Endodermal cell (in vitro differentiated cells): ENCODE measurements around the gene ZC3H4. TPM values are rescaled to one million over a fixed set of nuclear protein-coding genes. Genes with fewer than 3 reads are reported as not detected.

Experiments
- DNase-seq: peaks from one replicate; pipeline ENCODE4 v3.0.0-alpha.2; 2017
- H3K27ac ChIP-seq: 2 replicates; pipeline ENCODE4 v1.5.1; 2013; ENCODE audit warnings: mild to moderate bottlenecking, low read depth, low read length, moderate library complexity
- H3K27me3 ChIP-seq: 2 replicates; pipeline ENCODE4 v1.6.1; 2013; ENCODE audit warnings: mild to moderate bottlenecking, low read length, moderate library complexity; ENCODE audit not compliant: insufficient read depth, control insufficient read depth, poor library complexity, severe bottlenecking
- H3K36me3 ChIP-seq: 2 replicates; pipeline ENCODE4 v1.7.0; 2013; ENCODE audit warnings: mild to moderate bottlenecking, low read length, moderate library complexity; ENCODE audit not compliant: control insufficient read depth, insufficient read depth
- H3K4me1 ChIP-seq: one replicate; pipeline ENCODE4 v1.7.0; 2013; ENCODE audit warnings: low read length; ENCODE audit not compliant: control insufficient read depth, insufficient read depth
- H3K4me3 ChIP-seq: 2 replicates; pipeline ENCODE4 v1.5.1; 2013; ENCODE audit warnings: mild to moderate bottlenecking, low read length, moderate library complexity
- H3K9ac ChIP-seq: 2 replicates; pipeline ENCODE4 v1.6.1; 2013; ENCODE audit warnings: mild to moderate bottlenecking, low read length, moderate library complexity; ENCODE audit not compliant: poor library complexity, severe bottlenecking; ENCODE audit errors: extremely low read depth
- H3K9me3 ChIP-seq: 2 replicates; pipeline ENCODE4 v1.6.1; 2013; ENCODE audit warnings: mild to moderate bottlenecking, low read length, moderate library complexity; ENCODE audit not compliant: control insufficient read depth
- H3K27ac Mint-ChIP-seq: 2 replicates; pipeline ENCODE4 v1.8.0; 2020; ENCODE audit warnings: mixed read lengths
- H3K27me3 Mint-ChIP-seq: 2 replicates; pipeline ENCODE4 v1.8.0; 2021; ENCODE audit warnings: mild to moderate bottlenecking, mixed read lengths; ENCODE audit not compliant: insufficient read depth
- H3K36me3 Mint-ChIP-seq: 2 replicates; pipeline ENCODE4 v1.8.0; 2020; ENCODE audit warnings: low read depth, mixed read lengths
- H3K4me1 Mint-ChIP-seq: 2 replicates; pipeline ENCODE4 v1.8.0; 2020; ENCODE audit warnings: mixed read lengths
- H3K4me3 Mint-ChIP-seq: 2 replicates; pipeline ENCODE4 v1.8.0; 2020; ENCODE audit warnings: mild to moderate bottlenecking, moderate library complexity, mixed read lengths
- H3K9me3 Mint-ChIP-seq: 2 replicates; pipeline ENCODE4 v1.8.0; 2020; ENCODE audit warnings: mild to moderate bottlenecking, mixed read lengths
- WGBS, 2 experiments: methylation state at CpG; one replicate each; pipeline versions ENCODE4 v1.1.5 to v1.1.7; 2013; ENCODE audit warnings: missing lambda C conversion rate in 2 of 2, mixed read lengths in 1 of 2; ENCODE audit not compliant: insufficient coverage in 1 of 2, insufficient read length in 1 of 2; 5-methylcytosine and 5-hydroxymethylcytosine counted together
- long read RNA-seq, 4 experiments: library from polyadenylated mRNA in 2 of 4; library from RNA in 1 of 4; library from capped mRNA in 1 of 4; stranded (forward) in 3 of 4; unstranded in 1 of 4; transcript quantifications; one replicate each; pipeline ENCODE4 v2.0.0, GENCODE V29; 2020 to 2021; ENCODE audit warnings: inconsistent platforms in 1 of 4
- polyA plus RNA-seq, 2 experiments: library from polyadenylated mRNA; stranded (reverse); fragments of 50-300 nt; gene quantifications; one replicate each; pipeline ENCODE4 v1.2.3, GENCODE V29; 2013
- total RNA-seq, 2 donors: library from RNA; stranded (reverse); fragmentation: NEBNext Ultra II Directional in 1 of 2; extraction: Animal tissue kit (Norgen Biotek cat#: 25700) in 1 of 2; gene quantifications; 2 replicates in 1 of 2; 3 replicates in 1 of 2; pipeline ENCODE4 v1.2.1, GENCODE V29; 2021
- TF ChIP-seq, protein P1 (sequence below): fragments of 200-600 bp; sonication (generic); conservative IDR thresholded peaks from 2 replicates; pipeline ENCODE4 v1.5.0; 2021; ENCODE audit warnings: antibody characterized with exemption, mild to moderate bottlenecking

Gene ZC3H4
- total RNA-seq = 10 to 100 TPM; 64.9 to 82.5 TPM
- polyA plus RNA-seq (2013, experiment 1 of 2) = 23.7 TPM
- polyA plus RNA-seq (2013, experiment 2 of 2) = 23.5 TPM
- long read RNA-seq, experiment 1, partial matches to known transcripts = 0 of 5 reads
- long read RNA-seq, experiment 1, other reads (novel, unspliced or antisense) = 5 of 5 reads
- long read RNA-seq, experiment 2, partial matches to known transcripts = 2 of 17 reads
- long read RNA-seq, experiment 2, other reads (novel, unspliced or antisense) = 15 of 17 reads
- long read RNA-seq, experiment 3, partial matches to known transcripts = 1 of 27 reads
- long read RNA-seq, experiment 3, other reads (novel, unspliced or antisense) = 26 of 27 reads
- long read RNA-seq, experiment 4 = 0 reads

DNA sequence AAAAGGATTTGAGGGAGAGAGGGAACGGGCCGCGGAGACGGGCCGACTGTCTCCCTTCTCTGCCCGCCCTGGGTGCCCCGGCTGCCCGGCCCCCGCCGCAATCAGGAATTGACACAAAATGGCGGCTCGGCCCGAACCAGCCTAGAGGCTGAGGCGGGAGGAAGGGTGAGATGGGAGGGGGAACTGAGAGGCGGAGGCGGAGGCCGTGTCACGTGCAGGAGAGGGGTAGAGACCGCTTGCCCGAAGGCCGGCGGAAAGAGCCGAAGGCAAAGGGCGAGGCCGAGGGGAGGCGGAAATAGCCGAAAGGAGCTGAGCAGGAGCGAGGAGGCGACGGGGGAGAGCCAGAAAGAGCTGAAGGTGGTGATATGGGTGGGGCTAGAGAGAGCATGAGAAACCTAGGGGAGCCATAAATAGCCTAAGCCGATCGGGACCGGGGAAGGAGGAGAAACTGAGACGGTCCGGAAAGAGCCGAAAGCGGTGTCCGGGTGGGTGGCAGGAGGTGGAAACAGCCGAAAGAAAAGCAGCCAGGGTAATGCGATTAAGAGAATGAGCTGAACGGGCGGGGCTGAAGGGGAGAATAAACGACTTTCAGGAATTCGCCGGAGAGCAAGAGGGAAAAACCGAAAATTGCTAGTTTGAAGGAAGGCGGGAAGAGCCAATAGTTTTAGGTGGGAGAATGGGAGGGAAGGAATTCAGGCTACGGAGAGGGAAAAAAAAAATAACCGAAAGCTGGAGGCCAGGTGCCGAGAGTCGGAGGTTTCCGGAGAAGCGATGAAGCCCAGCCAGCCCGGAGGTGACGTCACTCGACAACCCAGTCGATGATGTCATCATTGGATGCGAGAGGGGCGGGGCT is at the start of gene ZC3H4:
ZC3H4 (minus strand) TSS at position 780 of the 853 bp plus-strand sequence. CDS start 1,192 bp downstream, outside the sequence.
- TF ChIP-seq, protein P1, sequence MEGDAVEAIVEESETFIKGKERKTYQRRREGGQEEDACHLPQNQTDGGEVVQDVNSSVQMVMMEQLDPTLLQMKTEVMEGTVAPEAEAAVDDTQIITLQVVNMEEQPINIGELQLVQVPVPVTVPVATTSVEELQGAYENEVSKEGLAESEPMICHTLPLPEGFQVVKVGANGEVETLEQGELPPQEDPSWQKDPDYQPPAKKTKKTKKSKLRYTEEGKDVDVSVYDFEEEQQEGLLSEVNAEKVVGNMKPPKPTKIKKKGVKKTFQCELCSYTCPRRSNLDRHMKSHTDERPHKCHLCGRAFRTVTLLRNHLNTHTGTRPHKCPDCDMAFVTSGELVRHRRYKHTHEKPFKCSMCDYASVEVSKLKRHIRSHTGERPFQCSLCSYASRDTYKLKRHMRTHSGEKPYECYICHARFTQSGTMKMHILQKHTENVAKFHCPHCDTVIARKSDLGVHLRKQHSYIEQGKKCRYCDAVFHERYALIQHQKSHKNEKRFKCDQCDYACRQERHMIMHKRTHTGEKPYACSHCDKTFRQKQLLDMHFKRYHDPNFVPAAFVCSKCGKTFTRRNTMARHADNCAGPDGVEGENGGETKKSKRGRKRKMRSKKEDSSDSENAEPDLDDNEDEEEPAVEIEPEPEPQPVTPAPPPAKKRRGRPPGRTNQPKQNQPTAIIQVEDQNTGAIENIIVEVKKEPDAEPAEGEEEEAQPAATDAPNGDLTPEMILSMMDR = no peak
- no peaks in the 10 kb centered on the region for H3K27me3 Mint-ChIP-seq
- Histone ChIP-seq H3K4me1 (peaks cover 2% of the 10 kb centered on the region), H3K27ac (peak within 1 kb of the TSS; percentile 97), H3K9me3 (no peaks in the 10 kb centered on the region), H3K4me3 (peak within 1 kb of the TSS; percentile 92), H3K36me3 (peaks cover 17% of the 10 kb centered on the region), H3K9ac (peak within 1 kb of the TSS; percentile 98), H3K27me3 (no peaks in the 10 kb centered on the region)
- peaks cover 24% of the 10 kb centered on the region for H3K4me1 Mint-ChIP-seq
- WGBS, 2 experiments = 0 to 1% methylated on average over 26 to 59 of the region's 59 CpGs
- peaks cover 15% of the 10 kb centered on the region for H3K36me3 Mint-ChIP-seq
- no peaks in the 10 kb centered on the region for H3K9me3 Mint-ChIP-seq
- peak within 1 kb of the TSS; percentile 91 for H3K4me3 Mint-ChIP-seq
- H3K27ac Mint-ChIP-seq = peak within 1 kb of the TSS; percentile 99
- peak; percentile 100 for DNase-seq

DNA sequence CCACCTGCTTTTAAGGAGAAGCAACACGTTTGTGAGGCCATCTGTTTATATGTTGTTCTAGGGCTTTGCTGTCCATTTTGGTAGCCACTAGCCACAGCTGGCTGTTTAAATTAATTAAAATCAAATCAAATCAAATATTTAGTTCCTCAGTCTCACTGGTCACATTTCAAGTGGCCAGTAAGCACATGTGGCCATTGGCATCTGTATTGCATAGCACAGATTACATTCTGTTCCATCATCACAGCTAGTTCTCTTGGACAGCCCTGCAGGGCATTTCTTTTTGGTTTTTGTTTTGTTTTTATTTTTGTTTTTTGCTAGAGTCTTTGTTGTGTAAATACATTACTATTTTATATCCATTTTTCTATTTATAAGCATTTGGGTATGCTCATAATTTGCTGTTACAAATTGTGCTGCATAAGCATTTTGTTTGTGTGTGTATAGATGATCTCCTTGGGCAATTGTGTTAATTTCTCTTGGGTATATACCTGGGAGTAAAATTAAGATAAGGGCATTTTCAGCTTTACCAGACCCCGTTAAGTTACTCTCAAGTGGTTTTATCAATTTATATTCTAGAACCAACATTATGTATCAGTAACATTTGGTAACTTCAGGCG is 48.4 kb upstream of the ZC3H4 start:
- Histone ChIP-seq H3K36me3 (peaks cover 81% of the 10 kb centered on the region), H3K27me3 (no peaks in the 10 kb centered on the region), H3K4me3 (no peak overlapping the region), H3K9me3 (no peaks in the 10 kb centered on the region), H3K27ac (no peak overlapping the region), H3K9ac (no peak overlapping the region), H3K4me1 (peaks cover 15% of the 10 kb centered on the region)
- TF ChIP-seq, protein P1 = no peak
- no peak overlapping the region for H3K27ac Mint-ChIP-seq
- no peak overlapping the region for H3K4me3 Mint-ChIP-seq
- no peaks in the 10 kb centered on the region for H3K9me3 Mint-ChIP-seq
- H3K27me3 Mint-ChIP-seq = no peaks in the 10 kb centered on the region
- peaks cover 62% of the 10 kb centered on the region for H3K36me3 Mint-ChIP-seq
- WGBS, 2 experiments = 83 to 88% methylated on average over 1 of the region's 3 CpGs
- peaks cover 32% of the 10 kb centered on the region for H3K4me1 Mint-ChIP-seq
- DNase-seq = no peak

GRCh38 chr19:47158879-47159503 is 45.4 kb upstream of the ZC3H4 start:
- WGBS, 2 experiments = 89 to 100% methylated on average over 4 to 7 of the region's 7 CpGs
- H3K4me3 ChIP-seq = no peak overlapping the region
- DNase-seq = no peak

More at GRCh38 chr19:47158879-47159503, 45.4 kb upstream of the ZC3H4 start:
- Mint-ChIP-seq H3K4me1 (peaks cover 36% of the 10 kb centered on the region), H3K4me3 (no peak overlapping the region), H3K27ac (peak overlapping the region; percentile 93), H3K9me3 (no peaks in the 10 kb centered on the region), H3K27me3 (no peaks in the 10 kb centered on the region), H3K36me3 (peaks cover 66% of the 10 kb centered on the region)
- TF ChIP-seq, protein P1 = no peak
- Histone ChIP-seq H3K9me3 (no peaks in the 10 kb centered on the region), H3K36me3 (peaks cover 89% of the 10 kb centered on the region), H3K27me3 (no peaks in the 10 kb centered on the region), H3K27ac (peak overlapping the region; percentile 92), H3K4me1 (peaks cover 15% of the 10 kb centered on the region), H3K9ac (no peak overlapping the region)
